ENCODE results near the gene ABI1. TPM values are rescaled to one million over a fixed set of nuclear protein-coding genes. Genes with fewer than 3 reads are reported as not detected.
"Not testable (repeated sequence)": the region's sequence is repeated elsewhere in the genome, so short reads cannot be mapped to it uniquely, and the experiment has no call there.

ABI1 gene
- total and polyA plus RNA-seq, 7 donors = 13.9 to 33.8 (median 29.7) TPM

DNA sequence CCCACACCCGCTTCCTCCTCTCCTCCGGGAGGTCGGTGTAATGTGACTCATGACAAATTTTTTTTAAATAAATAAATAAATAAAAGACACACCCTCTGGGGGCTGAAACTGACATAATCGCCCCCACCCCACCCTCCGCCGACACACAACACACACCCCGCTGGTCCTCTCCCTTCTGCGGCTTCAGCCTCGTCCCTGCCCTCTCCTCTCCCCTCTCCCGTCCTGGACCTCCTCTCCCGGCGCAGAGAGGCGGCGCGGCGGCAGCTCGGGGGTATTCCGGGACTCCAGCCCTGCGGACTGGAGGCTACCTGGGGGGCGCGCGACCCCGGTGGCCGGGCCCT lies 686 bp downstream of the ABI1 start:
- H3K4me3 ChIP-seq = peak overlapping the region; percentile 73
- WGBS, 3 donors = 1% methylated on average over 21 to 24 of the region's 24 CpGs
- intact Hi-C loops (cut with DNase I) = loop anchor here in 1 of 2 donors (5.0 kb wide), 2 partner anchors 133 to 163 kb away; partner anchors contain the start of gene PDSS1
- no peak for TF ChIP-seq CTCF (IDR thresholded peaks at IDR 0.05)
- no peaks in the 10 kb centered on the region for H3K36me3 ChIP-seq (ENCODE audit: insufficient read depth in 1 of 2, low read depth in 1 of 2)
- H3K27ac ChIP-seq = peak overlapping the region; percentile 95
- peak; percentile 34 to 63 (median 44) for ATAC-seq
- H3K4me1 ChIP-seq = peaks cover 33% of the 10 kb centered on the region
- H3K9me3 ChIP-seq = no peaks in the 10 kb centered on the region
- H3K27me3 ChIP-seq (ENCODE audit: insufficient read depth in 3 of 3, low read length in 2 of 3) = no peaks in the 10 kb centered on the region
- DNase-seq = peak; percentile 69 to 77

GRCh38 chr10:26859241-26860101 lies 1.3 kb downstream of the ABI1 start:
- intact Hi-C loops (cut with DNase I) = loop anchor here in 1 of 2 donors (5.0 kb wide), 3 partner anchors 67 to 162 kb away; partner anchors contain the start of gene PDSS1
- no peak for ATAC-seq
- H3K27ac ChIP-seq = peak overlapping the region; percentile 95

GRCh38 chr10:26858707-26859034 lies 2.1 kb downstream of the ABI1 start:
- intact Hi-C loops (cut with DNase I) = loop anchor here in 1 of 2 donors (5.0 kb wide), 1 partner anchor 66 kb away; no protein-coding TSS in a partner anchor
- peak overlapping the region; percentile 73 for H3K4me3 ChIP-seq
- no peaks in the 10 kb centered on the region for H3K27me3 ChIP-seq (ENCODE audit: insufficient read depth in 3 of 3, low read length in 2 of 3)
- no peak for TF ChIP-seq CTCF (IDR thresholded peaks at IDR 0.05)
- ATAC-seq (no peak), DNase-seq (no peak)
- WGBS, 3 donors = 34 to 46% (median 35%) methylated on average over 2 of the region's 2 CpGs
- peaks cover 44% of the 10 kb centered on the region for H3K4me1 ChIP-seq
- no peaks in the 10 kb centered on the region for H3K9me3 ChIP-seq
- H3K27ac ChIP-seq = peak overlapping the region; percentile 95
- no peaks in the 10 kb centered on the region for H3K36me3 ChIP-seq (ENCODE audit: insufficient read depth in 1 of 2, low read depth in 1 of 2)

More at GRCh38 chr10:26859241-26860101, 1.3 kb downstream of the ABI1 start:
- no peaks in the 10 kb centered on the region for H3K36me3 ChIP-seq (ENCODE audit: insufficient read depth in 1 of 2, low read depth in 1 of 2)
- H3K4me1 ChIP-seq = peaks cover 37% of the 10 kb centered on the region
- H3K9me3 ChIP-seq = no peaks in the 10 kb centered on the region
- no peak for TF ChIP-seq CTCF (IDR thresholded peaks at IDR 0.05)
- WGBS, 3 donors = 0 to 1% (median 1%) methylated on average over 15 of the region's 15 CpGs
- H3K27me3 ChIP-seq (ENCODE audit: insufficient read depth in 3 of 3, low read length in 2 of 3) = no peaks in the 10 kb centered on the region
- no peak for DNase-seq
- H3K4me3 ChIP-seq = peak overlapping the region; percentile 73

DNA sequence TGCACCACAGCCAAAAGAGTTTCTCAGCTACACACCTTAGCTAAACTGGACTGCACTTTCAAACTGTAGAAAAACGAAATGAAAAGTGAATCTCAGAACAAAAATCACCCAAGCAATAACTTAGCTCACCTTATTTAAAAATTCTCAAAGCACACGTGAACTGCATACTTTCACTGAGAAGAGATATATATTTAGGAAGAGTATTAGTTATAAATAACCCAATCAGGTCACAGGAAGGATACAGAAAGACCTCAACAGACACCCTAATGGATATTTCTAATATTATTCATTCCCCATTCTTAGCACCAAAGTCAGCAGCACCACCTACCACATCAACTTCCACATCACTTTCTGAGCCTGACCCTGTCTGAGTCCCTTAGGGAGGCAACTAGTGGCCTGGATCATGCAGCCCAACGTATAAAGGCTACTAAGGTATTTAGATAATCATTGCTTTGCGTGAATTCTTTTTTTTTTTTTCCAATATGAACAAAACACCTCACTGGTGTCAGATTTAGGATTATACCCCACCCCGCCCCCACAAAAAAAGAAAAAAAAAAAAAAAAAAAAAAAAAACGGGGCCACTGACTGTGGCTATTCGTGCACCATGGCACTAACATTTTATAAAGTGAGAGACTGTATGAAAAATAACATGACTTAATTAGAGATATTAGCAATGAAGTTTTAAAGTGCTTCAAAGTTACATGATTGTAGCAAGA lies 2.6 kb downstream of the ABI1 start:
- H3K27me3 ChIP-seq (ENCODE audit: insufficient read depth in 3 of 3, low read length in 2 of 3) = no peaks in the 10 kb centered on the region

DNA sequence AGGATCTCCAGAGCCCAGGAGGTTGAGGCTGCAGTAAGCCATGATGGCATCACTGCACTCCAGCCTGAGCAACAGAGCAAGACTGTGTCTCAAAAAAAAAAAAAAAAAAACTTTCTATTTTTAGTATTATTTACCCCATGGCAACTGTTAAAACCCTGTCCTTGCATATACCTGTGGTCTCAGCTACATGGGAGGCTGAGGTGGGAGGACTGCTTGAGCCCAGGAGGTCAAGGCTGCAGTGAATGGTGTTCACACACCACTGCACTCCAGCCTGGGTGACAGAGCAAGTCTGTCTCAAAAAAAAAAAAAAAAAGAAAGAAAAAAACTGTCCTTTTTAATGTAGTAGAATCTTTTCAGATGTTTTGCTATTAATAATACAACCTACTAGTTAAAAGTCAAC lies 3.2 kb downstream of the ABI1 start:
- Histone ChIP-seq H3K4me1 (peaks cover 46% of the 10 kb centered on the region), H3K27ac (peak overlapping the region; percentile 95)
- intact Hi-C loops (cut with DNase I) = loop anchor here in 1 of 2 donors (5.0 kb wide), 1 partner anchor 65 kb away; no protein-coding TSS in a partner anchor

More for the DNA sequence above, 2.6 kb downstream of the ABI1 start:
- no peaks in the 10 kb centered on the region for H3K9me3 ChIP-seq
- ATAC-seq = peak in 2 of 4 donors; percentile 41 to 47
- H3K36me3 ChIP-seq (ENCODE audit: insufficient read depth in 1 of 2, low read depth in 1 of 2) = no peaks in the 10 kb centered on the region
- TF ChIP-seq CTCF (IDR thresholded peaks at IDR 0.05) = no peak
- peak overlapping the region; percentile 73 for H3K4me3 ChIP-seq
- peaks cover 46% of the 10 kb centered on the region for H3K4me1 ChIP-seq
- 28 to 41% (median 29%) methylated on average over 7 of the region's 7 CpGs for WGBS, 3 donors
- DNase-seq = no peak
- intact Hi-C loops (cut with DNase I) = loop anchor here in 1 of 2 donors (5.0 kb wide), 1 partner anchor 66 kb away; no protein-coding TSS in a partner anchor
- H3K27ac ChIP-seq = peak overlapping the region; percentile 95

More for the DNA sequence above, 3.2 kb downstream of the ABI1 start:
- H3K9me3 ChIP-seq; ATAC-seq; DNase-seq; H3K36me3 ChIP-seq (ENCODE audit: insufficient read depth in 1 of 2, low read depth in 1 of 2); H3K27me3 ChIP-seq (ENCODE audit: insufficient read depth in 3 of 3, low read length in 2 of 3): not testable (repeated sequence)
- H3K4me3 ChIP-seq = peak overlapping the region; percentile 73
